ENCODE data around the gene COX6B2.

DNA sequence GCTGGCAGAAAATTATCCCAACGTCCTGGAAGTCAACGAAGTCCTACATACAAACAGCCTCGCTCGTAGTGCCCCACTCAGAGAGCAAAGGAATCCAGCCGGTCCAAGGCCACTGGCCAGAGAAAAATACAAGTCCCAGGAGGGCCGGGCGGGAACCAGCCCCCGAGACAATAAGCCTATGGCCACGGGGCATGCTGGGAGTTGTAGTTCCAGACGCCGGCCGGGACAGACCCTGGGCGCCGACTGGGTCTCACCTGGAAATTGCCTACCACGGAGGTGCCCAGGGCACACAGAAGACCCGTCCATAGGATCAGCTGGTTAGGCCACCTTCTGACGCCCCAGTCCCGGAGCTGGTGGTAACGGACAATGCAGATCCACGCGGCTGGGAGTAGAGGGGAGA, 34.7 kb downstream of the COX6B2 start:
- TF ChIP-seq, protein P1, sequence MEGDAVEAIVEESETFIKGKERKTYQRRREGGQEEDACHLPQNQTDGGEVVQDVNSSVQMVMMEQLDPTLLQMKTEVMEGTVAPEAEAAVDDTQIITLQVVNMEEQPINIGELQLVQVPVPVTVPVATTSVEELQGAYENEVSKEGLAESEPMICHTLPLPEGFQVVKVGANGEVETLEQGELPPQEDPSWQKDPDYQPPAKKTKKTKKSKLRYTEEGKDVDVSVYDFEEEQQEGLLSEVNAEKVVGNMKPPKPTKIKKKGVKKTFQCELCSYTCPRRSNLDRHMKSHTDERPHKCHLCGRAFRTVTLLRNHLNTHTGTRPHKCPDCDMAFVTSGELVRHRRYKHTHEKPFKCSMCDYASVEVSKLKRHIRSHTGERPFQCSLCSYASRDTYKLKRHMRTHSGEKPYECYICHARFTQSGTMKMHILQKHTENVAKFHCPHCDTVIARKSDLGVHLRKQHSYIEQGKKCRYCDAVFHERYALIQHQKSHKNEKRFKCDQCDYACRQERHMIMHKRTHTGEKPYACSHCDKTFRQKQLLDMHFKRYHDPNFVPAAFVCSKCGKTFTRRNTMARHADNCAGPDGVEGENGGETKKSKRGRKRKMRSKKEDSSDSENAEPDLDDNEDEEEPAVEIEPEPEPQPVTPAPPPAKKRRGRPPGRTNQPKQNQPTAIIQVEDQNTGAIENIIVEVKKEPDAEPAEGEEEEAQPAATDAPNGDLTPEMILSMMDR (conservative IDR thresholded peaks at IDR 0.05 in 1 of 2, IDR thresholded peaks at IDR 0.05 in 1 of 2; ENCODE audit: low read depth in 1 of 2, low read length in 2 of 2), result no peak
- TF ChIP-seq EZH2 (IDR thresholded peaks at IDR 0.05; ENCODE audit: low read length, missing control alignments), result no peak
